Putamen (tissue), 1 donor: ENCODE data around the gene SPINT3.

Source experiments
- DNase-seq: peaks from one replicate; pipeline ENCODE4 v3.0.0-alpha.2; 2016; ENCODE audit warnings: low spot score

SPINT3 gene, protein sequence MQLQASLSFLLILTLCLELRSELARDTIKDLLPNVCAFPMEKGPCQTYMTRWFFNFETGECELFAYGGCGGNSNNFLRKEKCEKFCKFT

DNA sequence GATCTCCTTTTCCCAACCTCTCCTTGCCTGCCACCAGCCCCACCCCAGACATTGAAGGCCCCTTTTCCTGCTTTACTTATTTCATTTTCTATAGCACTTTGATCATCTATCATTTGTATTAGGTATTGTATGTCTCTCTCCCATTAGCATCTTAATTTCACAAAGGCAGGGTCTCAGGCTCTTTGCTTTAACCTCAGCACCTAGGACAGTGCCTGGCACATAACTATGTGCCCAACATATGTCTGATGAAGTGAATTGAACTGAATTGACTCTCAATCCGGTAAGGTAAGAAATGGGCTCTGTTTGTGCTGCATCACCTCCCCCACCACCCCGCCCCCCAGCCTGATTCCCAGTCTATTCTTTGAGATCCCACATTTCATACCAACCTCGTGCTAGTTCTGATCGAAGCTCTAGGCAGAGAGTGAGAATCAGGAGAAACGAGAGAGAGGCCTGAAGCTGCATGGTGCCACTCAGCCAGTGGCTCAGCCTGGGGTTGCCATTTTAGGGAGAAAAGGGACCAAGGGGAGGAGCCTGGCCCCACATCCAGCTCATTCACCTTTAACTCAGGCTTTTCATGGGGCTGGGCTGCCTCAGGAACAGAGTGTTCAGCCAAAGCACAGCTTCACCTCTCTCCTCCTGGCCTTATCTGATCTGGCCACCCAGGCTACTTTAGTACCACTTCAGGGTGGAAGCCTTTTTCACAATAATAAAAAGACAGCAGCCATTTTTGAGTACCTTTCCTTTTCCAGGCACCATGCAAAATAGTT, at the start of gene SPINT3:
SPINT3 (minus strand) TSS at position 476 of the 767 bp plus-strand sequence; CDS start at position 462, 14 bp downstream.
- no peak for DNase-seq

- DNase-seq: no peak
These were observed 49.4 kb upstream of the SPINT3 start for GRCh38 chr20:45564760-45565276.

GRCh38 chr20:45555198-45555597, 39.8 kb upstream of the SPINT3 start:
- DNase-seq: no peak

GRCh38 chr20:45552456-45552855, 37.0 kb upstream of the SPINT3 start:
- no peak for DNase-seq

DNA sequence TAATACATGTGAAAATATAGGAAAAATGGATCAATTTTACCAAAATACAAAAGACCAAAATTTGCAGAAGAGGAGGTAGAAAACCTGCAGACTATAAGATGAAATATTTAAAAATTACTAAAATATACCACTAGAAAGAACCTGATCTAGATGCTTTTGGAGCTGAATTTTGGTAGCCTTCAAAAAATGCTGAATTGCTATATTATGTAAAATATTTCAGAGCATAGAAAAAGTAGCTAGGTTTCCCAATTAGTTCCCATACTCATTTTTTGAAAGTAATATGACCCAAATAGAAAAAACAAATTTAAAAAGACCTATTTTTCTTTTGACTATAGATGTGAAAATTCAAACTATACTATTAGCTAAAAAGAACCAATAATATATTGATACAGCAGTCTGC, 35.3 kb upstream of the SPINT3 start:
- no peak for DNase-seq

DNA sequence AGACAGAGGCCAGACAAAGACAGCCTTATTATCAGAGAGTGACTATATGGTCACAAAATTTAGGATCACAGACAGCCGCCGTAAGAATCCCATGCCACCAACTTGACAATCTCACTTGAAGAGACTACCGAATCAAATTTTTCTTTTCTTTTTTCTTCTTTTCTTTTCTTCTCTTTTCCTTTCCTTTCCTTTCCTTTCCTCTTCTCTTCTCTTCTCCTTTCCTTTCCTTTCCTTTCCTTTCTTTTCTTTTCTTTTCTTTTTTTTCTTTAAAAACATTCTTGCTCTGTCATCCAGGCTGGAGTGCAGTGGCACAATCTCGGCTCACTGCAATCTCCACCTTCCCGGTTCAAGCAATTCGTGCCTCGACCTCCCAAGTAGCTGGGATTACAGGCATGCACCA, 33.0 kb upstream of the SPINT3 start:
- no peak for DNase-seq

GRCh38 chr20:45547206-45547770, 31.9 kb upstream of the SPINT3 start, which contains the start of gene EPPIN:
Gene EPPIN, minus strand, starts transcription at chr20:45547401. Its CDS starts 44 bp downstream, at chr20:45547357.
- no peak for DNase-seq

DNA sequence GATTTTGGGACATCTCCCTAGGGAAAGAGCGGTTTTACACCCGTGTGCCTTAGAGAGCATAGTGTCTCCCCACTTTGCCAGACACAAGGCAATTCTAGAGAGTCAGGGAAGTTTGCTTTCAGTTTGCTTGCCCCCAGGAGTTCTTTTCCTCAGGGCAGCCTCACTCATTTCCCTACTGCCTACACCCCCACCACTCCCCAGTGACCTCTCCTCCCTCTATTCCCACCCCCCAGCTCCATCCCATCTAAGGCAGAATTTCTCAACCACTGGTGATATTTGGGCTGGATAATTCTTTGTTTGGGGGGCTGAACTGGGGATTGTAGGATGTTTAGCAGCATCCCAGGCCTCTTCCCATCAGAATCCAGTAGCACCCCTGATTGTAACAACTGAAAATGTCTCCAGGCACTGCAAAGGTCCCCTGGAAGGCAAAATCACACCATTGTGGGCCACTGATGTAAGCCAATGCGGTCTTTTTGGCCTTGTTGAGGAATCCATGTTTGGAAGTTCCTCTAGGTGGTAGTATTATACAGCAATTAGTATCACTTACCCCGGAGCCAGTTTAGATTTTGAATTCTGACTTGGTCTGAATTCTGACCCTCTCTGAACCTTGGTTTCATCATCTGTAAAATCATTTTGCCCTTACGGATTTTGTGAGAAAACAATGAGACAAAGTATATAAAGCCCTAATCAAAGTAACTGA, 30.5 kb upstream of the SPINT3 start:
- DNase-seq: no peak

DNA sequence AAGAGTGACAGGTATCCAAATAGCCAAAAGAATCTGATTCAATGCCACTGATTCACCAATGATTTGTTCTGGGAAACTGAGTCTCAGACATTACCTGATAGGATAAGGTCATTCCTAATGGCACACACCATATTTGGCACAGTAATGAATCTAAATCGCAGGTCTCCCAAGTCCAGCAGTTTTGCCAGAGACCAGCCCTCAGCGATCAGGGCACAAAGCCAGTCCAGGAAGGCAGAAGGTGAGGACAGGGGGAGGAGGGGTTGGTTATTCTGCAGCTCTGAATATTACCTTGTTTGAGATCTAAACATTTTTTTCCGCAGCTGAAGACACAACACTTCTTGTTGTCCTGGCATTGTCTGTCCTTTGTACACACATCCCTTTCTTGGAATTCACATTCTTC, 29.9 kb upstream of the SPINT3 start:
- no peak for DNase-seq

DNA sequence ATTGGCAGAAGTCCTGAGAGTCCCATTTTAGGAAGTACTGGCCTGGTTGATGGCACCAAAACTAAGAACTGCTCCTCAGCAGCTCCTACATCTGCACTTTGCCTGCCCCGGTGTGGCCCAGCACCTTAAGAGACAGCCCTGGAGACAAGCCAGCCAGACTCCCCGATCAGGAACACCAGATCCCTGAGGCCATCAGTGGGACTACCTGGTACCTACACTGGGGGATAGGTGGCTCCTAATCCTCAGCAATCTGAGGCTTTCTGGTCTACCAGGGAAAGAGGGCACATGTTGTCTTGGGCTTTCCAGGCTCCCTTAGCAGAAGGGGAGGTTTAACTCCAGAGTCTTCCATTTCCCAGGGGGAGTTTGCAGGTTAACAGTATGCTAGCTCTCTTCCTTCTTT, 24.0 kb upstream of the SPINT3 start, which contains the start of gene WFDC6:
WFDC6 (minus strand) TSS at position 101 of the 400 bp plus-strand sequence; CDS start at position 26, 75 bp downstream.
- DNase-seq: no peak

DNA sequence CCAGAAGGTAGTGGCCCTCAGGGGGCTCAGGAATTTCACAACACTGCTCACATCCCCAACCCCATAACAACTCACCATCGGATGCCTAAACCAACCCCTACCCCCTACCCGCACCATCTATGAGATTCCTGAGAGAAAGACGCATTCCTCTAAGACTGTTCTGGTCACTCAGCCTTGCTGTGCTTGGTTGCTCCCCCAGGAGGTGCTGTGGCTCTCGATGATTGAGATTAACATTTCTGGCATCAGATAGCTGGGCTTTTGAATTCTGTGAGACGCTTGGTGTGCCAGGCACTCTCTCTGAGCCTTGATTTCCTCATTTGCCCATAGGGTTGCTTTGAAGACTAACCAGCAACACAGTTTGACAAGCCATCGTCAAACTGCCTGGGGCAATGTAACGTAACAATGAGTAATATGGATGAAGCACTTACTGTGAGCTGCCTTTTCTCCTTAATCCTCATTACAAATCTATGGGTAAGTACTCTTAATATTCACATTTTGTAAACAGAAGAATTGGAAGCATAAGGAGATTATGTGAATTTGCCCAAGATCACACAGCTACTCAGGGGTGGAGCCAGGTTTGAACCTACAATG, 22.9 kb upstream of the SPINT3 start:
- DNase-seq: no peak

DNA sequence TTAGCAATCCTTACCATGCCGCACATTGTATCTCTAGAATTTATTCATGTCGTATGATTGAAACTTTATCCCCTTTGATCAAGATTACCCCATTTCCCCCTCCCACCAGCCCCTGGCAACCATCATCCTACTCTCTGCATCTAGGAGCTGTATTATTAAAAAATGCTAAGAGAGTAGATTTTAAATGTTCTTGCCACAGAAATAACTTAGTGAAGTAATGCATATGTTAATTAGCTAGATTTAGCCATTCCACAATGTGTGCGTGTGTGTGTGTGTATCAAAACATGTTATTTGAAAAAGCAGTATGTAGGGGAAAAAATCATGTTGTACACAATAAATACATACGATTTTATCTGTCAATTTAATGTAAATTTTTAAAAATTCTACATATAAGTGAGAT, 11.9 kb upstream of the SPINT3 start:
- DNase-seq: no peak

- DNase-seq: no peak
These were observed 8.4 kb upstream of the SPINT3 start for GRCh38 chr20:45523821-45524220.

GRCh38 chr20:45518282-45518681, 2.9 kb upstream of the SPINT3 start:
- no peak for DNase-seq

GRCh38 chr20:45510242-45510862, 5.1 kb downstream of the SPINT3 start:
- no peak for DNase-seq

GRCh38 chr20:45509091-45509490, 6.3 kb downstream of the SPINT3 start:
- no peak for DNase-seq

- DNase-seq: no peak
These were observed 7.1 kb downstream of the SPINT3 start for GRCh38 chr20:45508068-45508886.

GRCh38 chr20:45507011-45507820, 8.2 kb downstream of the SPINT3 start:
- no peak for DNase-seq

- DNase-seq: no peak
These were observed 9.0 kb downstream of the SPINT3 start for GRCh38 chr20:45506398-45506797.

DNA sequence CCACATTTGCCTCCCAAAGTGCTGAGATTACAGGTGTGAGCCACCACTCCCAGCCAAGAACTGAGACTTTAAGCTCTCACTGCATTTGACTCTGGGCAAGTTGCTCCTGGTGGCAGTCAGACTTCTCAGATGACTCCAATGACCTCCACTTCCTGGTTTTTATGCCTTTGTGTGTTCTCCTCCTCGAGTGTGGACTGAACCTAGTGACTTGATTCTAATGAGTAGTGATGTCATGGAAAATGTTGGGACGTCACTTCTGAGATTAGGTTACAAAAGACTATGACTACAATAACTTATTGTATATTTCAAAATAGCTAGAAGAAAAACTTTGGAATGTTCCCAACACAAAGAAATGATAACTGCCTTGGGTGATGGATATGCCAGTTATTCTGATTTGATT, 12.0 kb downstream of the SPINT3 start:
- no peak for DNase-seq
